Mesenchymal stem cell (in vitro differentiated cells and primary cell): Measurements from ENCODE around the gene RSRP1.

Source experiments
- DNase-seq: peaks from one replicate; pipeline ENCODE4 v3.0.0-alpha.2; 2013
- H2AFZ ChIP-seq: one replicate; pipeline ENCODE4 v1.6.1; 2013; ENCODE audit warnings: low read depth, mild to moderate bottlenecking, control low read depth, inconsistent platforms, low read length, moderate library complexity
- H2AK5ac ChIP-seq: 2 replicates; pipeline ENCODE4 v1.6.1; 2013; ENCODE audit warnings: low read length, moderate library complexity, mild to moderate bottlenecking, inconsistent platforms; ENCODE audit not compliant: severe bottlenecking
- H2BK120ac ChIP-seq: one replicate; pipeline ENCODE4 v1.6.1; 2013; ENCODE audit warnings: low read depth, mild to moderate bottlenecking, inconsistent platforms, low read length, moderate library complexity
- H2BK12ac ChIP-seq, 2 experiments: one replicate each; pipeline ENCODE4 v1.6.1; 2013; ENCODE audit warnings: inconsistent platforms in 2 of 2, low read length in 2 of 2, mild to moderate bottlenecking in 2 of 2, moderate library complexity in 2 of 2, control low read depth in 1 of 2
- H2BK15ac ChIP-seq: one replicate; pipeline ENCODE4 v1.6.1; 2013; ENCODE audit warnings: mild to moderate bottlenecking, low read depth, inconsistent platforms; ENCODE audit not compliant: poor library complexity, severe bottlenecking
- H2BK5ac ChIP-seq: 2 replicates; pipeline ENCODE4 v1.6.1; 2013; ENCODE audit warnings: low read depth, mild to moderate bottlenecking, low read length, control low read depth, inconsistent platforms; ENCODE audit not compliant: poor library complexity, severe bottlenecking
- H3K14ac ChIP-seq, 2 experiments: one replicate each; pipeline ENCODE4 v1.6.1; 2013; ENCODE audit warnings: inconsistent platforms in 2 of 2, low read length in 2 of 2, control low read depth in 1 of 2, mild to moderate bottlenecking in 1 of 2, moderate library complexity in 1 of 2
- H3K18ac ChIP-seq, 2 experiments: one replicate each; pipeline ENCODE4 v1.6.1; 2013; ENCODE audit warnings: inconsistent platforms in 2 of 2, low read length in 2 of 2, control low read depth in 1 of 2, low read depth in 1 of 2, mild to moderate bottlenecking in 1 of 2
- H3K23ac ChIP-seq, 2 experiments: one replicate each; pipeline ENCODE4 v1.6.1; 2013; ENCODE audit warnings: inconsistent platforms in 2 of 2, low read length in 2 of 2, mild to moderate bottlenecking in 2 of 2, moderate library complexity in 2 of 2, control low read depth in 1 of 2
- H3K27ac ChIP-seq: 2 replicates; pipeline ENCODE4 v1.5.1; 2013; ENCODE audit warnings: mild to moderate bottlenecking, moderate library complexity, low read length, control low read depth, inconsistent platforms; ENCODE audit not compliant: poor library complexity, severe bottlenecking
- H3K27me3 ChIP-seq, 2 experiments: 2 replicates each; pipeline versions ENCODE4 v1.6.1 to v1.7.0; 2013; ENCODE audit warnings: low read length in 2 of 2, mild to moderate bottlenecking in 2 of 2, moderate library complexity in 2 of 2, control low read depth in 1 of 2, inconsistent platforms in 1 of 2; ENCODE audit not compliant: control insufficient read depth in 1 of 2, insufficient read depth in 1 of 2
- H3K36me3 ChIP-seq, 2 experiments: 2 replicates each; pipeline versions ENCODE4 v1.6.1 to v1.7.0; 2013; ENCODE audit warnings: low read length in 2 of 2, control low read depth in 1 of 2, inconsistent platforms in 1 of 2, low read depth in 1 of 2, mild to moderate bottlenecking in 1 of 2; ENCODE audit not compliant: insufficient read depth in 2 of 2, control insufficient read depth in 1 of 2
- H3K4ac ChIP-seq, 2 experiments: one replicate each; pipeline ENCODE4 v1.6.1; 2013; ENCODE audit warnings: inconsistent platforms in 2 of 2, low read length in 2 of 2, mild to moderate bottlenecking in 2 of 2, moderate library complexity in 2 of 2, control low read depth in 1 of 2, low read depth in 1 of 2
- H3K4me1 ChIP-seq: 2 replicates; pipeline ENCODE4 v1.6.1; 2013; ENCODE audit warnings: low read depth, low read length, control low read depth; ENCODE audit not compliant: control insufficient read depth, insufficient read depth
- H3K4me2 ChIP-seq: 2 replicates; pipeline ENCODE4 v1.6.1; 2013; ENCODE audit warnings: low read length, mild to moderate bottlenecking, inconsistent platforms; ENCODE audit not compliant: poor library complexity, severe bottlenecking
- H3K4me3 ChIP-seq, 2 experiments: 2 replicates each; pipeline versions ENCODE4 v1.5.1 to v1.7.0; 2013; ENCODE audit warnings: low read length in 2 of 2, mild to moderate bottlenecking in 2 of 2, control low read depth in 1 of 2, low read depth in 1 of 2; ENCODE audit not compliant: insufficient read depth in 1 of 2
- H3K79me1 ChIP-seq: replicated peaks from 2 replicates; pipeline ENCODE4 v1.6.1; 2013; ENCODE audit warnings: mild to moderate bottlenecking, control low read depth, low read length, inconsistent platforms; ENCODE audit not compliant: poor library complexity, severe bottlenecking
- H3K9ac ChIP-seq: 2 replicates; pipeline ENCODE4 v1.7.0; 2013; ENCODE audit warnings: mild to moderate bottlenecking, low read length, moderate library complexity
- H3K9me3 ChIP-seq: 2 replicates; pipeline ENCODE4 v1.7.0; 2013; ENCODE audit warnings: mild to moderate bottlenecking, low read length; ENCODE audit not compliant: control insufficient read depth
- H4K8ac ChIP-seq: one replicate; pipeline ENCODE4 v1.6.1; 2013; ENCODE audit warnings: inconsistent platforms, mild to moderate bottlenecking, low read length, moderate library complexity
- H4K91ac ChIP-seq: one replicate; pipeline ENCODE4 v1.6.1; 2013; ENCODE audit warnings: mild to moderate bottlenecking, low read length, inconsistent platforms
- WGBS: methylation state at CpG from one replicate; pipeline ENCODE4 v1.1.7; 2013; ENCODE audit warnings: mixed read lengths; 5-methylcytosine and 5-hydroxymethylcytosine counted together

RSRP1 gene

GRCh38 chr1:25256578-25256965 lies 9.3 kb upstream of the RSRP1 start:
- Histone ChIP-seq H3K18ac (no peak overlapping the region), H2AFZ (no peak overlapping the region), H3K4ac (no peak overlapping the region), H3K36me3 (no peaks in the 10 kb centered on the region), H4K91ac (no peak overlapping the region), H2AK5ac (no peak overlapping the region), H2BK15ac (no peak overlapping the region), H3K79me1 (peaks cover 17% of the 10 kb centered on the region), H2BK5ac (no peak overlapping the region), H3K9ac (no peak overlapping the region), H3K14ac (no peak overlapping the region), H2BK12ac (no peak overlapping the region), H4K8ac (no peak overlapping the region), H3K27me3 (no peaks in the 10 kb centered on the region), H3K9me3 (no peaks in the 10 kb centered on the region), H3K4me2 (no peak overlapping the region), H3K23ac (no peak overlapping the region), H3K4me1 (no peaks in the 10 kb centered on the region), H3K4me3 (no peak overlapping the region), H2BK120ac (no peak overlapping the region), H3K27ac (no peak overlapping the region)
- DNase-seq, result no peak
- 84% methylated on average over 5 of the region's 5 CpGs for WGBS

GRCh38 chr1:25255706-25256577 lies 8.7 kb upstream of the RSRP1 start:
- Histone ChIP-seq H3K27ac (no peak overlapping the region), H4K91ac (no peak overlapping the region), H3K4me1 (no peaks in the 10 kb centered on the region), H3K14ac (no peak overlapping the region), H3K36me3 (no peaks in the 10 kb centered on the region), H3K9me3 (no peaks in the 10 kb centered on the region), H3K4ac (no peak overlapping the region), H2BK120ac (no peak overlapping the region), H2AFZ (no peak overlapping the region), H2BK15ac (no peak overlapping the region), H3K9ac (no peak overlapping the region), H3K27me3 (no peaks in the 10 kb centered on the region), H3K4me3 (no peak overlapping the region), H2AK5ac (no peak overlapping the region), H3K79me1 (peaks cover 17% of the 10 kb centered on the region), H3K18ac (no peak overlapping the region), H2BK5ac (no peak overlapping the region), H4K8ac (no peak overlapping the region), H2BK12ac (no peak overlapping the region), H3K23ac (no peak overlapping the region), H3K4me2 (no peak overlapping the region)
- 86% methylated on average over 18 of the region's 18 CpGs for WGBS
- DNase-seq, result no peak

- H3K9ac ChIP-seq, result no peak overlapping the region
- H3K36me3 ChIP-seq, result no peaks in the 10 kb centered on the region
- H3K4me2 ChIP-seq, result no peak overlapping the region
- H4K8ac ChIP-seq, result no peak overlapping the region
- H3K27me3 ChIP-seq, result no peaks in the 10 kb centered on the region
- H3K23ac ChIP-seq, result no peak overlapping the region
- peaks cover 17% of the 10 kb centered on the region for H3K79me1 ChIP-seq
- no peaks in the 10 kb centered on the region for H3K4me1 ChIP-seq
- H2BK120ac ChIP-seq, result no peak overlapping the region
- peak; percentile 87 for DNase-seq
- H3K18ac ChIP-seq, result no peak overlapping the region
- no peak overlapping the region for H3K4ac ChIP-seq
- H3K14ac ChIP-seq, result no peak overlapping the region
- no peak overlapping the region for H3K27ac ChIP-seq
- no peak overlapping the region for H2BK15ac ChIP-seq
- no peak overlapping the region for H2BK5ac ChIP-seq
- H4K91ac ChIP-seq, result no peak overlapping the region
- H2BK12ac ChIP-seq, result no peak overlapping the region
- 33% methylated on average over 2 of the region's 2 CpGs for WGBS
- H3K9me3 ChIP-seq, result no peaks in the 10 kb centered on the region
- no peak overlapping the region for H2AFZ ChIP-seq
- H3K4me3 ChIP-seq, result no peak overlapping the region
- no peak overlapping the region for H2AK5ac ChIP-seq
These were observed 6.7 kb upstream of the RSRP1 start for GRCh38 chr1:25253911-25254310.

GRCh38 chr1:25247829-25248754 lies 838 bp upstream of the RSRP1 start:
- peak overlapping the region; percentile 92 for H4K91ac ChIP-seq
- H2AK5ac ChIP-seq, result no peak overlapping the region
- H3K9me3 ChIP-seq, result no peaks in the 10 kb centered on the region
- H2BK120ac ChIP-seq, result peak overlapping the region; percentile 95
- 66% methylated on average over 11 of the region's 30 CpGs for WGBS
- H3K79me1 ChIP-seq, result peaks cover 10% of the 10 kb centered on the region
- H3K4me1 ChIP-seq, result peaks cover 6% of the 10 kb centered on the region
- peak overlapping the region; percentile 77 to 81 for H3K4ac ChIP-seq
- peak overlapping the region in 1 of 2 experiments; percentile 53 for H3K23ac ChIP-seq
- peak overlapping the region; percentile 100 for H3K9ac ChIP-seq
- no peaks in the 10 kb centered on the region for H3K27me3 ChIP-seq
- DNase-seq, result no peak
- peak overlapping the region; percentile 98 for H3K4me2 ChIP-seq
- H3K4me3 ChIP-seq, result peak overlapping the region; percentile 66 to 100
- peak overlapping the region in 1 of 2 experiments; percentile 98 for H3K14ac ChIP-seq
- peak overlapping the region; percentile 80 for H2AFZ ChIP-seq
- H4K8ac ChIP-seq, result peak overlapping the region; percentile 92
- peak overlapping the region; percentile 83 for H2BK15ac ChIP-seq
- peak overlapping the region in 1 of 2 experiments; percentile 81 for H2BK12ac ChIP-seq
- no peak overlapping the region for H2BK5ac ChIP-seq
- peaks cover 3 to 35% of the 10 kb centered on the region in 2 experiments for H3K36me3 ChIP-seq
- H3K27ac ChIP-seq, result peak overlapping the region; percentile 62
- peak overlapping the region; percentile 94 for H3K18ac ChIP-seq
